Amniotic stem cell (primary cell): ENCODE measurements around the gene UBA6.
A peak's percentile ranks its signal among the peaks of the same experiment; 100 is the strongest.
"Not testable (repeated sequence)": the region's sequence is repeated elsewhere in the genome, so short reads cannot be mapped to it uniquely, and the experiment has no call there.

ENCODE experiments used
- DNase-seq: peaks from one replicate; lab custom pipeline; 2025; lab: John Stamatoyannopoulos, UW

UBA6 gene

GRCh38 chr4:67700738-67701516 is at the start of gene UBA6:
Gene UBA6 (minus strand): TSS chr4:67701155. CDS start chr4:67701119, 36 bp downstream.
- peak; percentile 94 for DNase-seq

GRCh38 chr4:67750691-67751090 is 49.7 kb upstream of the UBA6 start:
- DNase-seq: no peak

- no peak for DNase-seq
Observed at GRCh38 chr4:67749286-67749685, 48.3 kb upstream of the UBA6 start.

GRCh38 chr4:67746797-67747495 is 46.0 kb upstream of the UBA6 start:
- peak; percentile 17 for DNase-seq

GRCh38 chr4:67744561-67745283 is 43.8 kb upstream of the UBA6 start:
- no peak for DNase-seq

GRCh38 chr4:67743194-67743593 is 42.2 kb upstream of the UBA6 start:
- DNase-seq: no peak

GRCh38 chr4:67736262-67736661 is 35.3 kb upstream of the UBA6 start:
- no peak for DNase-seq

GRCh38 chr4:67735325-67735724 is 34.4 kb upstream of the UBA6 start:
- DNase-seq: no peak

- not testable (repeated sequence) for DNase-seq
Observed at GRCh38 chr4:67730511-67730910, 29.6 kb upstream of the UBA6 start.

- DNase-seq: no peak
Observed at GRCh38 chr4:67727124-67727850, 26.3 kb upstream of the UBA6 start.

GRCh38 chr4:67725981-67726380 is 25.0 kb upstream of the UBA6 start:
- DNase-seq: no peak

- DNase-seq: no peak
Observed at GRCh38 chr4:67725132-67725531, 24.2 kb upstream of the UBA6 start.

GRCh38 chr4:67723949-67724348 is 23.0 kb upstream of the UBA6 start:
- no peak for DNase-seq

- DNase-seq: no peak
Observed at GRCh38 chr4:67723341-67723740, 22.4 kb upstream of the UBA6 start.

- DNase-seq: no peak
Observed at GRCh38 chr4:67721770-67722597, 21.0 kb upstream of the UBA6 start.

- no peak for DNase-seq
Observed at GRCh38 chr4:67721315-67721769, 20.4 kb upstream of the UBA6 start.

GRCh38 chr4:67719953-67720617 is 19.1 kb upstream of the UBA6 start:
- DNase-seq: no peak

GRCh38 chr4:67718848-67719247 is 17.9 kb upstream of the UBA6 start:
- DNase-seq: no peak

- no peak for DNase-seq
Observed at GRCh38 chr4:67717586-67717985, 16.6 kb upstream of the UBA6 start.

GRCh38 chr4:67714955-67715354 is 14.0 kb upstream of the UBA6 start:
- DNase-seq: no peak

- DNase-seq: no peak
Observed at GRCh38 chr4:67714248-67714583, 13.3 kb upstream of the UBA6 start.
